DOHH2 (cell line): ENCODE data around the gene LYPD5.

Experiments
- CTCF ChIP-seq: fragments of 200-600 bp; sonication (generic); IDR thresholded peaks from one replicate; pipeline ENCODE4 v1.5.1; 2014; ENCODE audit warnings: antibody characterized with exemption, mild to moderate bottlenecking, low read depth, low read length; ENCODE audit not compliant: poor library complexity, severe bottlenecking
- EZH2phosphoT487 ChIP-seq: fragments of 200-600 bp; sonication (generic); IDR thresholded peaks from 2 replicates; pipeline ENCODE4 v1.6.1; 2017; ENCODE audit warnings: borderline replicate concordance, mild to moderate bottlenecking, antibody characterized with exemption, low read length, moderate library complexity, mixed read lengths

DNA sequence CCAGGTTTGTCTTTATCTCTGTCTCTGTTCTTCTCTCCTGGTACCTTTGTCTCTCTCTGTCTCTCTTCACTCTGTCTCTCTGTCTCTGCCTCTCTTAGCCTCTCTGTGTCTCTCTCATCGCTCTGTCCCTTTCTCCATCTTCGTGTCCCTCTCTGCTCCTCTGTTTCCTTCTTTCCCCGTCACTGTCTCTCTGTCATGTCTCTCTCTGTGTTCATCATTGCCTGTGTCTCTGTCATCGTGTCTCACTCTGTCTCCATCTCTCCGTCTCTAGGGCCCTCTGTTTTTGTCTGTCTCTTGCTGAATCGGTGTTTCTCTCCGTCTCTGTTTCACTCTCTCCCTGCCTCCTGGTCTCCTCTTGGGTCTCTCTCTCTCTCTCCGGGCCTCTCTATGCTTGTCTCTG is 18.6 kb downstream of the LYPD5 start:
- TF ChIP-seq CTCF (no peak), EZH2phosphoT487 (no peak)
